SK-N-SH treated with all-trans-retinoic acid at 6 μM for 48 hours (cell line): ENCODE results near the gene GHITM.

ENCODE experiments used
- BACH2 ChIP-seq: fragments of 250-450 bp; sonication (Bioruptor Pico); IDR thresholded peaks from 2 replicates; pipeline ENCODE4 v1.9.0; 2021; ENCODE audit warnings: mild to moderate bottlenecking, borderline replicate concordance
- CREB5 ChIP-seq: fragments of 250-450 bp; sonication (Bioruptor Pico); IDR thresholded peaks from 2 replicates; pipeline ENCODE4 v1.5.1; 2020; ENCODE audit warnings: low read depth, mild to moderate bottlenecking, moderate library complexity
- CSDC2 ChIP-seq: fragments of 250-450 bp; sonication (Bioruptor Pico); IDR thresholded peaks from 2 replicates; pipeline ENCODE4 v1.5.0; 2020; ENCODE audit warnings: mild to moderate bottlenecking, moderate library complexity
- CSRNP3 ChIP-seq: fragments of 250-450 bp; sonication (Bioruptor Pico); IDR thresholded peaks from 2 replicates; pipeline ENCODE4 v1.5.1; 2021; ENCODE audit warnings: mild to moderate bottlenecking, moderate library complexity
- ESRRG ChIP-seq: fragments of 250-450 bp; sonication (Bioruptor Pico); IDR thresholded peaks from 2 replicates; pipeline ENCODE4 v1.6.1; 2021; ENCODE audit warnings: mild to moderate bottlenecking
- GLIS3 ChIP-seq: fragments of 250-450 bp; sonication (Bioruptor Pico); IDR thresholded peaks from 2 replicates; pipeline ENCODE4 v1.5.0; 2020; ENCODE audit warnings: mild to moderate bottlenecking, moderate library complexity
- ISL1 ChIP-seq: fragments of 250-450 bp; sonication (Bioruptor Pico); IDR thresholded peaks from 2 replicates; pipeline ENCODE4 v2.1.2; 2022; ENCODE audit warnings: mild to moderate bottlenecking, moderate library complexity
- PATZ1 ChIP-seq: fragments of 250-450 bp; sonication (Bioruptor Pico); IDR thresholded peaks from 2 replicates; pipeline ENCODE4 v1.8.0; 2020; ENCODE audit warnings: mild to moderate bottlenecking, moderate library complexity, borderline replicate concordance
- PPARA ChIP-seq: fragments of 250-450 bp; sonication (Bioruptor Pico); IDR thresholded peaks from 2 replicates; pipeline ENCODE4 v1.5.0; 2020; ENCODE audit warnings: mild to moderate bottlenecking, borderline replicate concordance
- RARB ChIP-seq: fragments of 250-450 bp; sonication (Bioruptor Pico); IDR thresholded peaks from 2 replicates; pipeline ENCODE4 v1.8.0; 2021; ENCODE audit warnings: mild to moderate bottlenecking, moderate library complexity
- TSHZ2 ChIP-seq: fragments of 250-450 bp; sonication (Bioruptor Pico); IDR thresholded peaks from 2 replicates; pipeline ENCODE4 v1.5.0; 2020; ENCODE audit warnings: mild to moderate bottlenecking, moderate library complexity
- ZFP3 ChIP-seq: fragments of 250-450 bp; sonication (Bioruptor Pico); IDR thresholded peaks from 2 replicates; pipeline ENCODE4 v1.5.0; 2020; ENCODE audit warnings: mild to moderate bottlenecking, moderate library complexity
- ZFP30 ChIP-seq: fragments of 450-650 bp; formaldehyde crosslinking; IDR thresholded peaks from 2 replicates; pipeline ENCODE4 v1.5.0; 2022; ENCODE audit warnings: mild to moderate bottlenecking, moderate library complexity
- ZNF8 ChIP-seq: fragments of 450-650 bp; formaldehyde crosslinking; IDR thresholded peaks from 2 replicates; pipeline ENCODE4 v1.5.0; 2020; ENCODE audit warnings: mild to moderate bottlenecking, moderate library complexity

GRCh38 chr10:84137811-84138210, 1.5 kb upstream of the GHITM start:
- TF ChIP-seq GLIS3 (no peak), TSHZ2 (no peak), ZNF8 (no peak), ZFP3 (no peak), CSDC2 (no peak), CSRNP3 (CRISPR knock-in tag) (no peak), RARB (no peak), PPARA (no peak), ESRRG (CRISPR knock-in tag) (no peak), CREB5 (no peak), BACH2 (no peak), ISL1 (CRISPR knock-in tag) (no peak), ZFP30 (CRISPR knock-in tag) (no peak), PATZ1 (CRISPR knock-in tag) (no peak)
